B cell (primary cell): ENCODE measurements around the gene ZNF37A. TPM values are rescaled to one million over a fixed set of nuclear protein-coding genes. Genes with fewer than 3 reads are reported as not detected.

ENCODE experiments used
- ATAC-seq: fragments of 200-7000 bp; cut with Tn5 transposase; one replicate; pipeline ENCODE4 v1.10.0; 2021; ENCODE audit warnings: low read depth, mild to moderate bottlenecking, moderate number of reproducible peaks, moderate library complexity
- CTCF ChIA-PET: fragments of 350-600 bp; sonication (Branson Sonifier 250); formaldehyde crosslinking; loops from one replicate; lab custom pipeline; 2021; ENCODE audit warnings: antibody characterized with exemption, inconsistent platforms; lab: Charles Lee
- POLR2A ChIA-PET: fragments of 350-600 bp; sonication (Branson Sonifier 250); formaldehyde crosslinking; loops from one replicate; lab custom pipeline; 2021; ENCODE audit warnings: antibody characterized with exemption; lab: Charles Lee
- DNase-seq: peaks from one replicate; pipeline ENCODE4 v3.0.0; 2013
- H2AFZ ChIP-seq: 2 replicates; pipeline ENCODE4 v1.6.1; 2012; ENCODE audit warnings: mild to moderate bottlenecking, low read depth, low read length; ENCODE audit not compliant: insufficient read depth, poor library complexity, severe bottlenecking
- H3K27ac ChIP-seq, 2 donors: 1 replicate in 1 of 2; 2 replicates in 1 of 2; pipeline ENCODE4 v1.5.1; 2012 to 2013; ENCODE audit warnings: low read length in 2 of 2, mild to moderate bottlenecking in 2 of 2, moderate library complexity in 1 of 2
- H3K27me3 ChIP-seq, 4 experiments: fragments of 200-600 bp in 1 of 4; sonication (generic) in 1 of 4; replicated peaks in 1 of 4; 1 replicate in 2 of 4; 2 replicates in 2 of 4; pipeline versions ENCODE4 v1.6.1 to v1.7.0; 2013 to 2016; ENCODE audit warnings: low read length in 3 of 4, mild to moderate bottlenecking in 2 of 4, mixed read lengths in 1 of 4, moderate library complexity in 1 of 4; ENCODE audit not compliant: insufficient read depth in 4 of 4, control insufficient read depth in 3 of 4; ENCODE audit errors: control extremely low read depth in 1 of 4
- H3K36me3 ChIP-seq, 2 experiments: replicated peaks in 1 of 2; 1 replicate in 1 of 2; 2 replicates in 1 of 2; pipeline versions ENCODE4 v1.6.1 to v1.7.1; 2013; ENCODE audit warnings: low read length in 1 of 2; ENCODE audit not compliant: insufficient read depth in 2 of 2, control insufficient read depth in 1 of 2; ENCODE audit errors: control extremely low read depth in 1 of 2, extremely low read depth in 1 of 2
- H3K4me1 ChIP-seq, 2 donors: fragments of 200-600 bp in 1 of 2; sonication (generic) in 1 of 2; 1 replicate in 1 of 2; 2 replicates in 1 of 2; pipeline versions ENCODE4 v1.5.1 to v1.6.1; 2013 to 2017; ENCODE audit warnings: low read length in 2 of 2; ENCODE audit not compliant: control insufficient read depth in 2 of 2, insufficient read depth in 2 of 2
- H3K4me2 ChIP-seq: replicated peaks from 2 replicates; pipeline ENCODE3; 2012; ENCODE audit warnings: mild to moderate bottlenecking, low read depth, low read length; ENCODE audit not compliant: poor library complexity, severe bottlenecking
- H3K4me3 ChIP-seq, 5 experiments: fragments of 200-600 bp in 1 of 5; sonication (generic) in 1 of 5; 1 replicate in 3 of 5; 2 replicates in 2 of 5; pipeline versions ENCODE4 v1.5.1 to v1.7.0; 2011 to 2016; ENCODE audit warnings: low read length in 4 of 5, mild to moderate bottlenecking in 4 of 5, low read depth in 2 of 5, control low read depth in 1 of 5, moderate library complexity in 1 of 5; ENCODE audit not compliant: insufficient read depth in 1 of 5; ENCODE audit errors: control extremely low read depth in 1 of 5, extremely low read depth in 1 of 5
- H3K79me2 ChIP-seq: fragments of 200-600 bp; sonication (generic); one replicate; pipeline ENCODE4 v1.6.0; 2016; ENCODE audit warnings: low read length; ENCODE audit not compliant: control insufficient read depth, insufficient read depth
- H3K9ac ChIP-seq: fragments of 200-600 bp; sonication (generic); 2 replicates; pipeline ENCODE4 v1.6.1; 2017; ENCODE audit warnings: mild to moderate bottlenecking, low read length, moderate library complexity
- H3K9me3 ChIP-seq, 3 donors: one replicate each; pipeline versions ENCODE4 v1.6.1 to v1.7.1; 2013; ENCODE audit warnings: low read length in 2 of 3; ENCODE audit not compliant: control insufficient read depth in 2 of 3, insufficient read depth in 1 of 3; ENCODE audit errors: control extremely low read depth in 1 of 3
- H4K20me1 ChIP-seq: 2 replicates; pipeline ENCODE4 v1.6.0; 2012; ENCODE audit warnings: mild to moderate bottlenecking, low read length; ENCODE audit not compliant: insufficient read depth, control insufficient read depth, poor library complexity, severe bottlenecking
- H3K27ac Mint-ChIP-seq: one replicate; pipeline ENCODE4 v1.8.0; 2021; ENCODE audit warnings: mixed read lengths
- H3K27me3 Mint-ChIP-seq: one replicate; pipeline ENCODE4 v1.8.0; 2021; ENCODE audit warnings: mixed read lengths
- H3K4me1 Mint-ChIP-seq: one replicate; pipeline ENCODE4 v1.8.0; 2021; ENCODE audit warnings: mixed read lengths
- H3K4me3 Mint-ChIP-seq: one replicate; pipeline ENCODE4 v1.8.0; 2021; ENCODE audit warnings: mixed read lengths
- H3K9me3 Mint-ChIP-seq: one replicate; pipeline ENCODE4 v1.8.0; 2022; ENCODE audit warnings: mixed read lengths; ENCODE audit not compliant: insufficient read depth
- CTCF ChIP-seq: fragments of 200-600 bp; IDR thresholded peaks from one replicate; pipeline ENCODE4 v1.8.0; 2022; ENCODE audit warnings: antibody characterized with exemption, mild to moderate bottlenecking
- EZH2 ChIP-seq: IDR thresholded peaks from 2 replicates; pipeline ENCODE4 v1.6.1; 2012; ENCODE audit warnings: borderline replicate concordance, low read depth, mild to moderate bottlenecking, moderate library complexity, low read length; ENCODE audit not compliant: insufficient read depth, poor library complexity, severe bottlenecking
- WGBS: methylation state at CpG from one replicate; pipeline ENCODE4 v1.1.5; 2013; ENCODE audit warnings: missing lambda C conversion rate; ENCODE audit not compliant: insufficient coverage; 5-methylcytosine and 5-hydroxymethylcytosine counted together
- intact Hi-C: fragments of 100-400 bp; cut with micrococcal nuclease; formaldehyde crosslinking; loops from one replicate; pipeline ENCODE4 v1.10.0; 2022
- polyA plus RNA-seq: library from polyadenylated mRNA; depleted of rRNA; stranded (reverse); fragments of >200 nt; gene quantifications from 2 replicates; pipeline ENCODE4 v1.2.3, GENCODE V29; 2012
- total RNA-seq, 2 donors: library from RNA; stranded (reverse); fragments of 120-200 nt in 1 of 2; gene quantifications; 1 replicate in 1 of 2; 2 replicates in 1 of 2; pipeline versions ENCODE4 v1.2.3 to v1.2.4, GENCODE V29; 2013 to 2022

ZNF37A gene
- total and polyA plus RNA-seq, 2 donors (not counting 1 experiment from before 2014, with no cell fraction given) = 6.1 to 26.4 TPM

GRCh38 chr10:38102880-38103279 is 8.7 kb downstream of the ZNF37A start:
- Mint-ChIP-seq H3K27me3 (no peaks in the 10 kb centered on the region), H3K4me3 (no peak overlapping the region), H3K4me1 (peaks cover 3% of the 10 kb centered on the region), H3K27ac (no peak overlapping the region), H3K9me3 (peaks cover 16% of the 10 kb centered on the region)
- Histone ChIP-seq H2AFZ (no peak overlapping the region), H3K4me1 (no peaks in the 10 kb centered on the region), H3K27me3 (no peaks in the 10 kb centered on the region), H3K36me3 (peaks cover 12 to 43% of the 10 kb centered on the region in 2 experiments), H4K20me1 (no peaks in the 10 kb centered on the region), H3K4me2 (no peak overlapping the region), H3K9me3 (peaks cover 7 to 20% (median 13%) of the 10 kb centered on the region in 3 donors), H3K27ac (no peak overlapping the region), H3K9ac (no peak overlapping the region), H3K4me3 (no peak overlapping the region), H3K79me2 (no peaks in the 10 kb centered on the region)
- POLR2A ChIA-PET = no interaction called here
- WGBS = no CpG with 5 or more reads among the region's 1 CpG
- TF ChIP-seq EZH2 (no peak), CTCF (no peak)
- CTCF ChIA-PET = no interaction called here
- ATAC-seq (no peak), DNase-seq (no peak)
- intact Hi-C loops = no loop called here

- Histone ChIP-seq H3K4me2 (no peak overlapping the region), H3K9ac (no peak overlapping the region), H3K4me1 (no peaks in the 10 kb centered on the region), H3K9me3 (peaks cover 7 to 20% (median 13%) of the 10 kb centered on the region in 3 donors), H3K4me3 (peak overlapping the region in 1 of 5 experiments; percentile 29), H3K27me3 (no peaks in the 10 kb centered on the region), H3K27ac (no peak overlapping the region), H3K36me3 (peaks cover 11 to 35% of the 10 kb centered on the region in 2 experiments), H2AFZ (no peak overlapping the region), H3K79me2 (no peaks in the 10 kb centered on the region), H4K20me1 (no peaks in the 10 kb centered on the region)
- TF ChIP-seq EZH2 (no peak), CTCF (no peak)
- Mint-ChIP-seq H3K27ac (no peak overlapping the region), H3K4me3 (no peak overlapping the region), H3K9me3 (peaks cover 21% of the 10 kb centered on the region), H3K27me3 (no peaks in the 10 kb centered on the region), H3K4me1 (peaks cover 3% of the 10 kb centered on the region)
- ChIA-PET CTCF (no interaction called here), POLR2A (no interaction called here)
- WGBS = 77% methylated on average over 2 of the region's 3 CpGs
- no peak for DNase-seq
- ATAC-seq = no peak
- intact Hi-C loops = no loop called here
Measured at GRCh38 chr10:38103756-38104155, 9.6 kb downstream of the ZNF37A start.
